Spleen (tissue), 7 donors: ENCODE data around the gene CASP12.

ENCODE experiments used
- POLR2A ChIP-seq, 3 donors: fragments of 450-650 bp; IDR thresholded peaks; one replicate each; pipeline ENCODE4 v1.5.1; 2017; ENCODE audit warnings: antibody characterized with exemption in 3 of 3, mild to moderate bottlenecking in 1 of 3
- POLR2AphosphoS5 ChIP-seq, 3 donors: sonication (generic); formaldehyde crosslinking; IDR thresholded peaks; one replicate each; pipeline ENCODE4 v1.5.1; 2017; ENCODE audit warnings: antibody characterized with exemption in 3 of 3
- TF ChIP-seq, protein P1 (sequence below), 11 experiments: fragments of 200-600 bp in 7 of 11; fragments of 450-650 bp in 4 of 11; sonication (generic) in 4 of 11; IDR thresholded peaks in 8 of 11; conservative IDR thresholded peaks in 3 of 11; 1 replicate in 7 of 11; 2 replicates in 4 of 11; pipeline versions ENCODE4 v1.4.0 to v1.8.0; 2016 to 2021; ENCODE audit warnings: antibody characterized with exemption in 11 of 11, inconsistent platforms in 4 of 11, mild to moderate bottlenecking in 1 of 11
- donor health status: DM: no; HTN: no; CAD: no; lungs with moderate emphysema.
- donor health status: DM: no; HTN: no; CAD: no.
- donor health status: DM: no; HTN: no; CAD: no.

DNA sequence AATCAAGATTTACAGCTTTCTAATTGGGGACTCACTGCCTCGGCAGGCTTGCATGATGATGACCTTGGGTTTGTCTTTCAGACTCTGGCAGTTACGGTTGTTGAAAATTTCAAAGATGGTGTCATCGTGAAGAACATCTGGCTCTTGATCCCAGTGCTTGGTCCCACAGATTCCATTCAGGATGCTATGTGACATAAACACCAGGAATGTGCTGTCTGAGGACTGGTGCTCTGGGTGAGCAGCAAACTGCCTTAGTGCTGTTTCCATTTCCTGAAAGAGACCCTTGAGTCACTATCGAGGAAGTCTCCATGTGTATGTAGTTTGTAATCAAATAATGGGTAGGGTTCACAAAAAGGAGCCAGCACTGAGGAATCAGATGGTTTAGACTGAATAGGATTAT lies 7.1 kb downstream of the CASP12 start:
- TF ChIP-seq POLR2A (IDR thresholded peaks at IDR 0.05) (no peak), POLR2AphosphoS5 (IDR thresholded peaks at IDR 0.05) (no peak)
- TF ChIP-seq, protein P1, sequence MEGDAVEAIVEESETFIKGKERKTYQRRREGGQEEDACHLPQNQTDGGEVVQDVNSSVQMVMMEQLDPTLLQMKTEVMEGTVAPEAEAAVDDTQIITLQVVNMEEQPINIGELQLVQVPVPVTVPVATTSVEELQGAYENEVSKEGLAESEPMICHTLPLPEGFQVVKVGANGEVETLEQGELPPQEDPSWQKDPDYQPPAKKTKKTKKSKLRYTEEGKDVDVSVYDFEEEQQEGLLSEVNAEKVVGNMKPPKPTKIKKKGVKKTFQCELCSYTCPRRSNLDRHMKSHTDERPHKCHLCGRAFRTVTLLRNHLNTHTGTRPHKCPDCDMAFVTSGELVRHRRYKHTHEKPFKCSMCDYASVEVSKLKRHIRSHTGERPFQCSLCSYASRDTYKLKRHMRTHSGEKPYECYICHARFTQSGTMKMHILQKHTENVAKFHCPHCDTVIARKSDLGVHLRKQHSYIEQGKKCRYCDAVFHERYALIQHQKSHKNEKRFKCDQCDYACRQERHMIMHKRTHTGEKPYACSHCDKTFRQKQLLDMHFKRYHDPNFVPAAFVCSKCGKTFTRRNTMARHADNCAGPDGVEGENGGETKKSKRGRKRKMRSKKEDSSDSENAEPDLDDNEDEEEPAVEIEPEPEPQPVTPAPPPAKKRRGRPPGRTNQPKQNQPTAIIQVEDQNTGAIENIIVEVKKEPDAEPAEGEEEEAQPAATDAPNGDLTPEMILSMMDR (IDR thresholded peaks at IDR 0.05 in 8 of 11, conservative IDR thresholded peaks at IDR 0.05 in 3 of 11) = no peak
